Right cardiac atrium (tissue), 5 donors: ENCODE data around the gene TNRC6A. TPM values are rescaled to one million over a fixed set of nuclear protein-coding genes. Genes with fewer than 3 reads are reported as not detected.
"Not testable (repeated sequence)": the region's sequence is repeated elsewhere in the genome, so short reads cannot be mapped to it uniquely, and the experiment has no call there.

ENCODE experiments used
- ATAC-seq, 2 donors: fragments of 200-7000 bp; cut with Tn5 transposase; one replicate each; pipeline versions ENCODE4 v1.8.0 to v1.9.1; 2020; ENCODE audit warnings: moderate library complexity in 2 of 2, mild to moderate bottlenecking in 1 of 2
- DNase-seq, 3 donors: peaks; one replicate each; pipeline ENCODE4 v3.0.0-alpha.2; 2020
- H3K27ac ChIP-seq: one replicate; pipeline ENCODE4 v1.5.1; 2013; ENCODE audit warnings: mild to moderate bottlenecking, low read length, control low read depth, moderate library complexity
- H3K27me3 ChIP-seq: one replicate; pipeline ENCODE4 v1.6.1; 2013; ENCODE audit not compliant: control insufficient read depth, insufficient read depth
- H3K4me1 ChIP-seq: one replicate; pipeline ENCODE4 v1.6.1; 2013; ENCODE audit warnings: low read length; ENCODE audit not compliant: control insufficient read depth, insufficient read depth
- H3K4me3 ChIP-seq: one replicate; pipeline ENCODE4 v1.5.1; 2013; ENCODE audit warnings: low read length, control low read depth
- H3K9me3 ChIP-seq: one replicate; pipeline ENCODE4 v1.6.1; 2013; ENCODE audit warnings: low read length; ENCODE audit not compliant: control insufficient read depth
- WGBS: extraction: QIAGEN DNeasy Blood & Tissue Kit; methylation state at CpG from one replicate; pipeline ENCODE4 v1.1.7; 2013; 5-methylcytosine and 5-hydroxymethylcytosine counted together
- intact Hi-C, 4 donors: fragments of 100-400 bp; cut with DNase I; formaldehyde crosslinking; loops; one replicate each; pipeline versions ENCODE4 v1.11.0 to v1.14.0; 2022 to 2023
- polyA plus RNA-seq: library from polyadenylated mRNA; stranded (reverse); fragments of 200-250 nt; gene quantifications from one replicate; pipeline ENCODE4 v1.2.3, GENCODE V29; 2013
- total RNA-seq, 4 donors: library from RNA; stranded (reverse); fragmentation: NEBNext Ultra II Directional; extraction: Animal tissue kit (Norgen Biotek cat#: 25700); gene quantifications; one replicate each; pipeline ENCODE4 v1.2.1, GENCODE V29; 2021
- donor health status: healthy with polysubstance abuse.
- donor health status: DM: no; HTN: yes; CAD: no.
- donor health status: DM: no; HTN: no; CAD: no.
- donor health status: DM: no; HTN: yes; CAD: no; lungs with severe emphysema.
- donor health status: DM: yes; HTN: yes; CAD: no.

Gene TNRC6A
- total and polyA plus RNA-seq, 5 donors: 17.6 to 41.2 (median 37.6) TPM

DNA sequence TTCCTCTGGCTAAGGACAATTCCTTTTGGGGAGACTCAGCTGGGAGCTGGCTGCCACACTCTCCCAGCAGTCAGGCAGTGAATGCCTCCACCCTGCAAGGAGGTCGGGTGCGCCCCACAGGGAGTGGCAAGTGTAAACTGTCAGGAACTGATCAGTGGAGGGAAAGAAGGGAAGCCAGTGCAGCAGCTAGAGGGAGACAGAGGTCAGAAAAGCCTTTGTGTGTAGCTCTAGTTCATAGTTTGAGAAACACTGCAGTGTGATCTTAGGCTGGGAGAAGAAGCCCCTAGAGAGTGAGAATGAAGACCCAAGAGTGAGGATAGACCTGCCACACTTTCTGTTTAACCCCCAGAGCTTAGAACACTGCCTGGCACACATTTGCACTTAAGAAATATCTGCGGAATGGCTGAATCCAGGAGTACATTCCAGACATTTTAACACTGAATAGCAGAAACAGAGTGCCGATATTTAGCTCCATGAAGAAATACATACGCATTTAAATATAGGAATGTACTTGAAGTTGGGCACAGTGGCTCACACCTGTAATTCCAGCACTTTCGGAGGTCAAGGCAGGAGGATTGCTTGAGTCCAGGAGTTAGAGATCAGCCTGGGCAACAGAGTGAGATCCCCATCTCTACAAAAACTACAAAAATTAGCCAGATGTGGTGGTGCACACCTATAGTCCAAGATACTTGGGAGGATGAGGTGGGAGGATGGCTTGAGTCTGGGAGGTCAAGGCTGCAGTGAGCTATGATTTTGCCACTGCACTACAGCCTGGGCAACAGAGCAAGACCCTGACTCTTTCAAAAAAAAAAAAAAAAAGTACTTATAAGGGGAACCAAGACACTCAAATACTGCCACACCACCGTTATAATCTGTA, 105.2 kb downstream of the TNRC6A start:
- DNase-seq (no peak), ATAC-seq (peak; percentile 38 to 56)
- peaks cover 2% of the 10 kb centered on the region for H3K4me1 ChIP-seq
- WGBS: 57% methylated on average over 7 of the region's 7 CpGs
- intact Hi-C loops: no loop called here
- H3K9me3 ChIP-seq: no peaks in the 10 kb centered on the region
- no peak overlapping the region for H3K27ac ChIP-seq
- no peak overlapping the region for H3K4me3 ChIP-seq
- no peaks in the 10 kb centered on the region for H3K27me3 ChIP-seq

DNA sequence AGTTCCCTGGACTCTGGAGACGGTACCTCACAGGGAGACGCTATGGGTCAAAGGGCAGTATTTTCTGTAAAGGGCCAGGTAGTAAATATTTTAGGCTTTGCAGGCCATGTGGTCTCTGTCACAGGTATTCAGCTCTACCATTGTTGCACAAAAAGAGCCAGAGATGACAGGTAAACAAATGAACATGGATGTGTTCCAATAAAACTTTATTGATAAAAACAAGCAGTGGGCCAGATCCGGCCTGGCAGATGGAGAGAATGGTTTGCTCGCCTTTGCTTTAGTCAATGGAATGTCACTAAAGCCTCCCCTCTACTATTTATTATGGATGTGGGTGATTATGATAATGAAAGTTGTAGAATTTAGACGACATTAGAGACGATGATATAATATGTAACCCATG, 107.4 kb downstream of the TNRC6A start:
- H3K4me1 ChIP-seq: peaks cover 2% of the 10 kb centered on the region
- DNase-seq (no peak), ATAC-seq (no peak)
- no peak overlapping the region for H3K4me3 ChIP-seq
- no peak overlapping the region for H3K27ac ChIP-seq
- no peaks in the 10 kb centered on the region for H3K9me3 ChIP-seq
- no peaks in the 10 kb centered on the region for H3K27me3 ChIP-seq
- intact Hi-C loops: no loop called here
- 94% methylated on average over 6 of the region's 6 CpGs for WGBS

DNA sequence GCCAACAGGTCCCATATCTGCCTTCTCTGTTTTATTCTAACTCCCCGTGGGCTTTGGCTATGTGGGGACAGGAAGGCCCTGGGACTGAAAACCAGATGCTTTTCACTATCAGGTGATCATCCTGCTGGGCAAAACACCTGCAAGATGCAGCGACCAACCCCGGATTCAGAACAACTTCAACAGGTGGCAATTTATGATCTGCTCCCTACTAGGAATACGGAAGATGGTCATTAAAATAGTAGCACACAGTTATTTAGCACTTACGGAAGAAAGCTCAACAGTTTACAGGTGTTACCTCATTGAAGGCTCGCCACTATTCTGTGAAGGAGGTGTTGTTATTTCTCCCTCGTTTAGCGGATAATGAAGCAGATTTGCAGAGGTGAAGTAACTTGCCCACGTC, 108.5 kb downstream of the TNRC6A start:
- intact Hi-C loops: no loop called here
- no peak for DNase-seq
- Histone ChIP-seq H3K27me3 (no peaks in the 10 kb centered on the region), H3K9me3 (no peaks in the 10 kb centered on the region), H3K4me3 (no peak overlapping the region), H3K4me1 (peaks cover 2% of the 10 kb centered on the region), H3K27ac (no peak overlapping the region)
- WGBS: 83% methylated on average over 9 of the region's 9 CpGs
- no peak for ATAC-seq

DNA sequence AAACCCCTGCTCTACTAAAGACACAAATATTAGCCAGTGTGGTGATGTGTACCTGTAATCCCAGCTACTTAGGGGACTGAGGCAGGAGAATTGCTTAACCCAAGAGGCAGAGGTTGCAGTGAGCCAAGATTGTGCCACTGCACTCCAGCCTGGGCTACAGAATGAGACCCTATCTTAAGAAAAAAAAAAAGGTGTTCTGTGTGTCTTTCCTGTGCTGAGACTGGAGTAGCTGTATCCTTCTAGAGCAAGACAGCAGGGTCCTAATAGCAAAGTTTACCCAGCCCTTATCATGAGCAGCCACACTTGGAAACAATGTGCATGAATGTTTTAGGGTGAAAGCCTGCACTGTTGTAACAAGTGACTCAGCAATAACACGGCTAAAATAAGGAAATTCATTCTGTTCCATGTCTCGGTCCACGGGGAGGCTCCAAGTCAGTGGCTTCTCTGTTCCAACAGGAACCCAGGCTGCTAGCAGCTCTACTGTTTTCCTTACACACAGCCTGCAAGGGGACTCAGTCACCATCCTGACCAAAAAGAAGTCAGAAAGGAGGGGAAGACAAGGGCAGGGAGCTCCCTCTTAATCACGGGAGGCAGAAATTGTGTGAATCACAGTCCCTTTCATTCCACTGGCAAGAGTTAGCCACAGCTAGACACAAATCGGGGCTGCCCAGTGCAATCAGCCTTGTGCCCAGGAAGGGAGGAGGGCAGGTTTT, 109.3 kb downstream of the TNRC6A start:
- peaks cover 2% of the 10 kb centered on the region for H3K4me1 ChIP-seq
- WGBS: 20% methylated on average over 5 of the region's 5 CpGs
- no peak overlapping the region for H3K4me3 ChIP-seq
- no peak overlapping the region for H3K27ac ChIP-seq
- H3K9me3 ChIP-seq: no peaks in the 10 kb centered on the region
- H3K27me3 ChIP-seq: no peaks in the 10 kb centered on the region
- ATAC-seq (peak; percentile 92 to 94), DNase-seq (peak in 2 of 3 donors; percentile 53 to 70)
- intact Hi-C loops: no loop called here

DNA sequence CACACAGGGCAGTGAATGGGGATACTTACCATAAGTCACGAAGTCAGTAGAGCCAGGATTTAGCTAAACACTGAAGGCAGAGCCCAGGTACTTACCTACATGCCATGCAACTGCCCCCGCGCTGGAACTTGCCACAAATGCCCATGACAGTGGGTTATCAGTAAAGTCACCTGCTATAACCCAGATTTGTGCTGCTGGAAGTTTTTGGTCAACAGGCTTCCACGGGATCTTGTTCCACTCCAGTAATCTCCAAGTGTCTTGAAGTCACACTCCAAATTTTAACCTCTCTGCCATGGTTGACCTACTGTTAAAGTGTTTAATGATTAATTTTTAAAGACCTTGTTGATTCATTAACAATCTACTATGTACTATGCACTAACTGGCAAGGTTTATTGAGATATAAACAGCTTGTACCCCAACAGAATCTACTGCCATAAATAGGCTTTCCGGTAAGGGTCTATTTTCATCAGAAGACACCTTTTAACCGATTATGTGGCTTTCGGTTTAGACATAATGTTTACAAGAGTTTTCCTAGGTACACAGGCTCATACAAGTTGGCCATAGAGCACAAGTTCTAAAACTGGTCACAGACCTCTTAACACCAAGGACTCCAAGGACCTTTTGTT, 110.0 kb downstream of the TNRC6A start:
- no peaks in the 10 kb centered on the region for H3K27me3 ChIP-seq
- H3K4me3 ChIP-seq: no peak overlapping the region
- no peak overlapping the region for H3K27ac ChIP-seq
- peaks cover 2% of the 10 kb centered on the region for H3K4me1 ChIP-seq
- ATAC-seq (no peak), DNase-seq (no peak)
- WGBS: 86% methylated on average over 7 of the region's 7 CpGs
- intact Hi-C loops: no loop called here
- H3K9me3 ChIP-seq: no peaks in the 10 kb centered on the region

DNA sequence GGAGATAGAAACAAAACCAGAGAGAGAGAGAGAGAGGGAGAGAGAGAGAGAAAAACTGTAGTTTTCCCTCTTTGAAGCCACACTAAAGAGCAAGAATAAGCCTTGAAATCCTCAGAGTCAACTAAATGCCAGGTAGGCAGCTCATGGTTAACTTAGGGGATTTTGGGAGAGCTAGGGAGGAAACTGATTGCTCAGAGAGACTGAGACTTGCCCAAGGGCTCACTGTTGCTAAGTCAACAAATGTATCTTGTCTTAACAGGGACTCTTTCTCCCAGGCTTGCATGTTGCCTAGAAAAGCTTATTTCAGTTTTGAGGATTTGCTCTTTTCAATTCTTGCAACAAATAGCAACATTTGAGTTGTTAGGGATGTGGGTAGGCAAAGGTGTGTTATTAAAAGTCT, 111.8 kb downstream of the TNRC6A start:
- Histone ChIP-seq H3K4me1 (peaks cover 2% of the 10 kb centered on the region), H3K27me3 (no peaks in the 10 kb centered on the region), H3K4me3 (no peak overlapping the region), H3K9me3 (no peaks in the 10 kb centered on the region), H3K27ac (no peak overlapping the region)
- DNase-seq: no peak
- ATAC-seq: no peak
- intact Hi-C loops: no loop called here

DNA sequence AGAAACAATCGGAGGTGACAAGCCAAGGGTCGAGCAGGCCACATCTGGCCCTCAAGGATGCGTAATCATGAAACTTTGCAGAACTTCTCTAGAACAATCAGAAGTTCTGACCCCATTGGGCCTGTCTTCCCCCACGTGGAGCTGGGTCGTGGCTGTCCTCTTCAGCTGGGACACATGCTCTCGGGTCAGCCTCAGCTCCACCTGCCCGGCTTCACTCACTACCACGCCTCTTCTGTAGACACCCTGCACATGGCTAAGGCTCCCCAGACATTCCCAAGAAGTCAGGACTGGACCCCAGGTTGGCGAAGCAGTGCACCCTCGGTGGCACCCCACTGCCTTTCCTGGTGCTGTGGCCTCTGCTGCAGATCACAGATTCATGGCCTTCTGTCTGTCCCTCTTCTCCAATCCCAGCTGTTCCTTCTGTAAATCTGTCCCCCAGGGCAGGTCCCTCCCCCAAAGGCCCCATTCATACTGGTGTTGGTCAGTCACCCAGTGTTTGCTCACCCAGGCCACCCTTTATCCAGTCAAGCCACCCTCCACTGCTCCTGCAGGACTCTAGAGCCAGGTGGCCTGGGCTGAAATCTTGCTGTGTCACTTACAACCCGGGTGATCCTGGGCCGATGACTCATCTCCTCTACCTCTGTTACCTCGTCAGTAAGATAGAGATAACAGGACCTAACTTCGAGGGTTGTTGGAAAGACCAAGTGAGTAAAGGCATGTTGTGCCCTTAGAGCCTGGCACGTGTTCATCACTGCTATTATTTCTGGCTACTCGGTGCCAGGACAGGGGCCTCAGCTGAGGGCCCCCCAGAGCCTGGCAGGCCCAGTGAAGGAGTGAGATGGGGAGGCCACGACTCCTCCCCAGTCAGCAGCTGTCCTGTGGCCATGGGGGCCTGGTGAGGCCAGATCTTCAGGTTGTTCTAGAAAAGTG, 114.9 kb downstream of the TNRC6A start:
- no peak for DNase-seq
- WGBS: 78% methylated on average over 17 of the region's 17 CpGs
- intact Hi-C loops: no loop called here

DNA sequence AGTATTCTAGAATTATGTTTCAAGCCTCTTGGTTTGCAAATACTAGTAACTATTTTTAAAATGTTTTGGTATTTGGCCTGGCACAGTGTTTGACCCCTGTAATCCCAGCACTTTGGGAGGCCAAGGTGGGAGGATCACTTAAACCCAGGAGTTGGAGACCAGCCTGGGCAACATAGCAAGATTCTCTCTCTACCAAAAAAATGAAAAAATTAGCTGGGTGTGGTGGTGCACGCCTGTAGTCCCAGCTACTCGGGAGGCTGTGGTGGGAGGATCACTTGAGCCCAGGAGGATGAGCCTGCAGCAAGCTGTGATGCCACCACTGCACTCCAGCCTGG, 115.5 kb downstream of the TNRC6A start:
- WGBS: 88% methylated on average over 2 of the region's 2 CpGs
- intact Hi-C loops, H3K27me3 ChIP-seq, DNase-seq, H3K4me1 ChIP-seq, H3K4me3 ChIP-seq, H3K9me3 ChIP-seq, H3K27ac ChIP-seq, ATAC-seq: not testable (repeated sequence)

More for the DNA sequence above, 114.9 kb downstream of the TNRC6A start:
- Histone ChIP-seq H3K9me3 (no peaks in the 10 kb centered on the region), H3K27me3 (no peaks in the 10 kb centered on the region), H3K4me1 (no peaks in the 10 kb centered on the region), H3K4me3 (no peak overlapping the region), H3K27ac (no peak overlapping the region)
- no peak for ATAC-seq

DNA sequence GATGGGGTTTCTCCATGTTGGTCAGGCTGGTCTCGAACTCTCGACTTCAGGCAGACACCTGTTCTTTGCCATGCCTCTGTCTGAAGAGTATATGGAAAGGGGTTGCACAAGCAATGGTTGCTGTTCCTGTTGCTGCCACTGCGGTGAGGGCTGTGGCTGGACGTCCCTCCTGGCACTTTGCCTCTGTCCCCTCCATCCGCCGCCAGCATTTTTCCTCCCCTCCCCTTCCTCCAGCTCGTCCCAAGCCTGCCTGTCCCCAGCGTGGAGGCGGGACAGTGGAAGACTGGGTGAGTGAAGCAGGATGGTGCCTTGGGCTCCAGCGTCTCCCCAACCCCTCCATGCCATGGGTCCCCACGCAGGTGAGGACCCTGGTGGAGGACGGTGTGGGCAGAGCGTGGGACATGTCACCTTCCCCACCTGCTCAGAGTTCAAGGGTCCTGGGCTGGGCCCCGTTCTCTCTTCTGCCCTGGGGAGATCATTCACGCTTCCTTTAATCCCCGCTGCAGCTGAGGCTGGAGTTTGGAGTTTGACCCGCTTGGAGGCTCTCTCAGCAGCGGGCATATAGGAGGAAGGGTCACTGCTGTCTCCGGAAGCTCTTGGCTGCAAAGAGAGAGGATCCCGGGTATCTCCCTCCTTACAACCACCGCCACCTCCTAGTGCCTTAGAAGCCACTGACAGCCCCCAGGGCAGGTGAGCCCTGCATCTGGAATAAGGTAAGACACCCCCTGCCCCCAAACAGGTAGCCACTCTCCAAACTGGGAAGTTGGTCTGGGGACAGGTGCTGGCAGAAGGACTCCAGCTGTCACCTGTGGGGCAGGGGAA, 116.5 kb downstream of the TNRC6A start, which contains the start of gene SLC5A11:
Gene SLC5A11, plus strand, starts transcription at position 238 of the 822 bp plus-strand sequence. CDS start 12,681 bp downstream, outside the sequence.
- 67% methylated on average over 21 of the region's 21 CpGs for WGBS
- ATAC-seq (peak in 1 of 2 donors; percentile 14), DNase-seq (no peak)
- no peaks in the 10 kb centered on the region for H3K4me1 ChIP-seq
- H3K4me3 ChIP-seq: no peak within 1 kb of the TSS
- H3K9me3 ChIP-seq: no peaks in the 10 kb centered on the region
- H3K27ac ChIP-seq: no peak within 1 kb of the TSS
- H3K27me3 ChIP-seq: no peaks in the 10 kb centered on the region
- intact Hi-C loops: no loop called here
